Transverse colon (tissue), 4 donors: ENCODE data around the gene PTPRG. TPM values are rescaled to one million over a fixed set of nuclear protein-coding genes. Genes with fewer than 3 reads are reported as not detected.

Experiments
- DNase-seq: peaks from one replicate; pipeline ENCODE4 v3.0.0-alpha.2; 2019
- H3K27ac ChIP-seq, 4 donors: fragments of 200-600 bp; sonication (generic); 2 replicates each; pipeline ENCODE4 v1.5.1; 2016 to 2018; ENCODE audit warnings: inconsistent platforms in 4 of 4
- H3K27me3 ChIP-seq: fragments of 200-600 bp; sonication (generic); 2 replicates; pipeline ENCODE4 v1.5.1; 2017; ENCODE audit warnings: inconsistent platforms
- H3K36me3 ChIP-seq, 4 donors: fragments of 200-600 bp; sonication (generic); 2 replicates each; pipeline ENCODE4 v1.5.1; 2017 to 2019; ENCODE audit warnings: inconsistent platforms in 4 of 4
- H3K4me1 ChIP-seq, 4 donors: fragments of 200-600 bp; sonication (generic); 2 replicates each; pipeline ENCODE4 v1.5.1; 2017 to 2020; ENCODE audit warnings: inconsistent platforms in 4 of 4
- H3K4me3 ChIP-seq, 4 donors: fragments of 200-600 bp; sonication (generic); 1 replicate in 1 of 4; 2 replicates in 3 of 4; pipeline versions ENCODE4 v1.5.1 to v1.6.1; 2017 to 2019; ENCODE audit warnings: inconsistent platforms in 4 of 4
- H3K9me3 ChIP-seq, 2 donors: fragments of 200-600 bp; sonication (generic); 2 replicates each; pipeline ENCODE4 v1.5.1; 2017 to 2019; ENCODE audit warnings: inconsistent platforms in 2 of 2
- CTCF ChIP-seq, 5 experiments: fragments of 200-600 bp in 3 of 5; fragments of 450-650 bp in 2 of 5; sonication (generic) in 3 of 5; IDR thresholded peaks; 1 replicate in 2 of 5; 2 replicates in 3 of 5; pipeline ENCODE4 v1.5.1; 2016 to 2017; ENCODE audit warnings: antibody characterized with exemption in 5 of 5, inconsistent platforms in 3 of 5, mild to moderate bottlenecking in 2 of 5, moderate library complexity in 1 of 5
- EP300 ChIP-seq: sonication (generic); formaldehyde crosslinking; IDR thresholded peaks from one replicate; pipeline ENCODE4 v1.6.1; 2017; ENCODE audit warnings: antibody characterized with exemption, low read depth
- POLR2A ChIP-seq: fragments of 450-650 bp; IDR thresholded peaks from one replicate; pipeline ENCODE4 v1.6.1; 2016; ENCODE audit warnings: antibody characterized with exemption, mild to moderate bottlenecking, moderate library complexity
- POLR2AphosphoS5 ChIP-seq, 3 donors: sonication (generic); formaldehyde crosslinking; IDR thresholded peaks; one replicate each; pipeline ENCODE4 v1.6.1; 2016; ENCODE audit warnings: antibody characterized with exemption in 3 of 3
- WGBS, 2 donors: methylation state at CpG; one replicate each; pipeline ENCODE4 v1.1.5; 2018; ENCODE audit warnings: low coverage in 1 of 2; 5-methylcytosine and 5-hydroxymethylcytosine counted together
- in situ Hi-C, 4 donors: fragments of 200-750 bp; cut with MboI; loops; one replicate each; pipeline versions ENCODE4 v1.15.0 to v1.15.1; 2017; ENCODE audit warnings: low sequenced_read_pairs in 3 of 4, low pct_ligation_motif_present in 1 of 4, low pct_unique_long_range_greater_than_20kb in 1 of 4
- intact Hi-C: fragments of 100-400 bp; cut with DNase I; formaldehyde crosslinking; loops from one replicate; pipeline ENCODE4 v1.15.1; 2023; ENCODE audit warnings: low total_unique reads
- total RNA-seq, 4 donors: library from RNA; depleted of rRNA; stranded (reverse); fragments of >200 nt; gene quantifications; one replicate each; pipeline ENCODE4 v1.1.0, GENCODE V29; 2016

Gene PTPRG
- total RNA-seq, 4 donors from 2014 or later, result 29.2 to 83.4 (median 41.6) TPM

- Histone ChIP-seq H3K4me3 (no peak overlapping the region), H3K9me3 (no peaks in the 10 kb centered on the region), H3K27ac (no peak overlapping the region), H3K27me3 (no peaks in the 10 kb centered on the region), H3K4me1 (no peaks in the 10 kb centered on the region), H3K36me3 (no peaks in the 10 kb centered on the region)
- 57 to 66% methylated on average over 3 to 4 of the region's 4 CpGs for WGBS, 2 donors
- in situ Hi-C loops, result no loop called here
- intact Hi-C loops, result no loop called here
- DNase-seq, result no peak
- no peak for TF ChIP-seq POLR2A
- TF ChIP-seq EP300, result no peak
- no peak for TF ChIP-seq POLR2AphosphoS5 (IDR thresholded peaks at IDR 0.05)
- TF ChIP-seq CTCF (IDR thresholded peaks at IDR 0.05), result no peak
Measured at GRCh38 chr3:62144482-62144881, 583.1 kb downstream of the PTPRG start.

GRCh38 chr3:62145086-62145757, 583.9 kb downstream of the PTPRG start:
- in situ Hi-C loops, result no loop called here
- Histone ChIP-seq H3K27me3 (no peaks in the 10 kb centered on the region), H3K4me3 (no peak overlapping the region), H3K9me3 (no peaks in the 10 kb centered on the region), H3K27ac (no peak overlapping the region), H3K4me1 (no peaks in the 10 kb centered on the region), H3K36me3 (no peaks in the 10 kb centered on the region)
- no peak for TF ChIP-seq POLR2A
- TF ChIP-seq POLR2AphosphoS5 (IDR thresholded peaks at IDR 0.05), result no peak
- TF ChIP-seq CTCF (IDR thresholded peaks at IDR 0.05), result no peak
- no peak for TF ChIP-seq EP300
- 88 to 89% methylated on average over 8 to 9 of the region's 9 CpGs for WGBS, 2 donors
- intact Hi-C loops, result no loop called here
- DNase-seq, result no peak

- 91 to 92% methylated on average over 4 to 6 of the region's 6 CpGs for WGBS, 2 donors
- Histone ChIP-seq H3K4me3 (no peak overlapping the region), H3K9me3 (no peaks in the 10 kb centered on the region), H3K27me3 (no peaks in the 10 kb centered on the region), H3K36me3 (no peaks in the 10 kb centered on the region), H3K4me1 (no peaks in the 10 kb centered on the region), H3K27ac (peak overlapping the region in 1 of 4 donors; percentile 22)
- in situ Hi-C loops, result no loop called here
- intact Hi-C loops, result no loop called here
- DNase-seq, result no peak
- TF ChIP-seq POLR2A (no peak), POLR2AphosphoS5 (IDR thresholded peaks at IDR 0.05) (no peak), CTCF (IDR thresholded peaks at IDR 0.05) (no peak), EP300 (no peak)
Measured at GRCh38 chr3:62149539-62149938, 588.2 kb downstream of the PTPRG start.

GRCh38 chr3:62149962-62150361, 588.6 kb downstream of the PTPRG start:
- Histone ChIP-seq H3K4me1 (no peaks in the 10 kb centered on the region), H3K36me3 (no peaks in the 10 kb centered on the region), H3K27me3 (no peaks in the 10 kb centered on the region), H3K27ac (no peak overlapping the region), H3K9me3 (no peaks in the 10 kb centered on the region), H3K4me3 (no peak overlapping the region)
- in situ Hi-C loops, result no loop called here
- TF ChIP-seq CTCF (IDR thresholded peaks at IDR 0.05) (no peak), EP300 (no peak), POLR2A (no peak), POLR2AphosphoS5 (IDR thresholded peaks at IDR 0.05) (peak in 1 of 3 donors; percentile 8)
- WGBS, 2 donors, result 20 to 43% methylated on average over 1 to 2 of the region's 2 CpGs
- no peak for DNase-seq
- intact Hi-C loops, result no loop called here
